ENCODE data around the gene TSPOAP1. TPM values are rescaled to one million over a fixed set of nuclear protein-coding genes. Genes with fewer than 3 reads are reported as not detected.

The TSPOAP1 gene
- total RNA-seq, 2 donors from 2014 or later = 3.7 to 5.4 TPM

DNA sequence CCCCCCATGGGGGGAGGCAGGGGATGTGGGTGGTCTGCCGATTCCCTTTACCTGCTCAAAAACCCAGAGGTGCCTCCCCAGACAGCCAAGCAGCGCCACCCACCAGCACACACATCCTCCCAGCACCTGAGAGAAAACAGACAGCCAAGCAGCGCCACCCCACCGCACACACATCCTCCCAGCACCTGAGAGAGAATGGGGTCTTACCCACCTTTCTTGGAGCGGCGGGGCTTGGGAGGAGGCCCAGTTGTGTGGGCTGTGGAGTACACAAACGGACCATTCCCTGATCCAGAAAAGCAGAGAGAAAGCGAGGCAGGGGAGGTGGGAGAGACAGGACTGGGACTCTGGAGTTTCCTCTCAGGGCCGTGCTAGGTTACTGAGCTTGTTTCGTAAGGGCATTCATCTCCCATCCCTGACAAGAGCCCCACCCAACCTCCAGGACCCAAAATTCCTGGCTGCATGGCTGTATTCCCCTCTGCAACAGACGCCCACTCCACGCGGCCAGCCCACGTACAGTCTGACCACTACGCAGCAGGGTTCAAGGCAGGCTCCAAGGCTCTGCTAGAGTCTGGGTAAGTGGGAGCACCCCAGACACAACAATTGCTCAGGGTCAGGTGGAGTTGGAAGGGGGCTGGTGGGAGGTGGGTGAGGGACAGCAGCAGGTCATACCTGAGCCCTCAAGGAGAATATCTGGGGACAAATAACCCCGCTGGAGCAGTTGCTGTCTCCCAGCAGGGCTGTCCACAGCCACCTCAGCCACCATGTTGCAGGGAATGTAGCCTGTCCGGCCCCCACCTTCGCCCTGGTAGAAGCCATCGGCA lies 22.3 kb downstream of the TSPOAP1 start:
- no peaks in the 10 kb centered on the region for H3K27me3 ChIP-seq
- no peaks in the 10 kb centered on the region for H3K9me3 ChIP-seq
- no peak overlapping the region for H3K27ac ChIP-seq
- intact Hi-C loops (cut with DNase I) = no loop called here
- no peaks in the 10 kb centered on the region for H3K36me3 ChIP-seq
- no peaks in the 10 kb centered on the region for H3K4me1 ChIP-seq
- no peak for TF ChIP-seq CTCF (IDR thresholded peaks at IDR 0.05)
- no peak overlapping the region for H3K4me3 ChIP-seq
- H3K9ac ChIP-seq (ENCODE audit: low read depth in 2 of 2, low read length in 2 of 2) = no peak overlapping the region
- DNase-seq = no peak

- intact Hi-C loops (cut with DNase I) = no loop called here
- H3K27me3 ChIP-seq = no peaks in the 10 kb centered on the region
- H3K4me1 ChIP-seq = no peaks in the 10 kb centered on the region
- no peak overlapping the region for H3K4me3 ChIP-seq
- no peak overlapping the region for H3K27ac ChIP-seq
- no peak for TF ChIP-seq CTCF (IDR thresholded peaks at IDR 0.05)
- no peaks in the 10 kb centered on the region for H3K9me3 ChIP-seq
- peak overlapping the region in 1 of 2 donors; percentile 24 for H3K9ac ChIP-seq (ENCODE audit: low read depth in 2 of 2, low read length in 2 of 2)
- no peaks in the 10 kb centered on the region for H3K36me3 ChIP-seq
- no peak for DNase-seq
Observed at GRCh38 chr17:58305626-58306025, 23.0 kb downstream of the TSPOAP1 start.

GRCh38 chr17:58304750-58305486 lies 23.7 kb downstream of the TSPOAP1 start:
- Histone ChIP-seq H3K27ac (no peak overlapping the region), H3K36me3 (no peaks in the 10 kb centered on the region), H3K9me3 (no peaks in the 10 kb centered on the region), H3K4me3 (no peak overlapping the region), H3K27me3 (no peaks in the 10 kb centered on the region), H3K9ac (ENCODE audit: low read depth in 2 of 2, low read length in 2 of 2) (no peak overlapping the region), H3K4me1 (no peaks in the 10 kb centered on the region)
- TF ChIP-seq CTCF (IDR thresholded peaks at IDR 0.05) = no peak
- intact Hi-C loops (cut with DNase I) = no loop called here
- peak; percentile 15 for DNase-seq

GRCh38 chr17:58303971-58304749 lies 24.4 kb downstream of the TSPOAP1 start:
- no peaks in the 10 kb centered on the region for H3K27me3 ChIP-seq
- intact Hi-C loops (cut with DNase I) = no loop called here
- no peaks in the 10 kb centered on the region for H3K4me1 ChIP-seq
- no peaks in the 10 kb centered on the region for H3K36me3 ChIP-seq
- no peak overlapping the region for H3K27ac ChIP-seq
- H3K9me3 ChIP-seq = no peaks in the 10 kb centered on the region
- no peak overlapping the region for H3K9ac ChIP-seq (ENCODE audit: low read depth in 2 of 2, low read length in 2 of 2)
- peak; percentile 48 for DNase-seq
- peak; percentile 79 for TF ChIP-seq CTCF (IDR thresholded peaks at IDR 0.05)
- no peak overlapping the region for H3K4me3 ChIP-seq

DNA sequence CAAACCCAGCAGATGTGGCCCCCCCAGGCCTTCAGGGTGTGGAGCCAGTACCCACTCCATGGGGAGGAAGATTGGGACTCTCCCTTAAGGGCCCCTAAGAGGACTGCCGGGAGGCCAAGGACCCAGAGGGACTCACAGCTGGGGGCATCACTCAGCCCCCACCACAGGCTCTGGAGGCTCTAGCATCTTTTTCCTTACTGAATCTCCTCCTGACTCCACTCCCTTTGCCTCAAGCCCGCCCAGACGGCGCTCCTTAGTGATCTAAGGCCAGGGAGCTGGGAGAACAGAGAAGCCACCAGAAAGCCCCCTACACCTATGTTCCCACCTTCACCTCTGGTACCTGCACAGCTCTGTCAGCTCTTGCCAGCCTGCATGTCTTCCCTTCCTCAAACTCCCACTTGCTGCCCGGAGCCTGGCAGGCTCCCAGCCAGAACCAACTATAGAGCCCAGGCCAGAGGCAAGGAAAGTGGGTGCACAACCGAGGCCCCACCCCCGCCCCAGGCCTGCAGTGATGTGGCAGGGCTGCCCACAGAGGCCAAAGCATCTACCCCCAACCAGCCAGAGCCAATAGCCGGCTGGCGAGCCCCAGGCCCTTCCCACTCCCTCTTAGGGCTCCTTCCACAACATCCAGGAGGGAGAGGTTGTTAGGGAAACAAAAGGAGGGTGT lies 25.5 kb downstream of the TSPOAP1 start:
- no peak overlapping the region for H3K4me3 ChIP-seq
- H3K27ac ChIP-seq = no peak overlapping the region
- H3K27me3 ChIP-seq = no peaks in the 10 kb centered on the region
- no peaks in the 10 kb centered on the region for H3K4me1 ChIP-seq
- H3K36me3 ChIP-seq = no peaks in the 10 kb centered on the region
- no peak for TF ChIP-seq CTCF (IDR thresholded peaks at IDR 0.05)
- no peak overlapping the region for H3K9ac ChIP-seq (ENCODE audit: low read depth in 2 of 2, low read length in 2 of 2)
- DNase-seq = no peak
- intact Hi-C loops (cut with DNase I) = no loop called here
- no peaks in the 10 kb centered on the region for H3K9me3 ChIP-seq
